Cerebellar nuclear complex (tissue), 1 donor: ENCODE results near the gene TSPAN2.
"Not testable (repeated sequence)": the region's sequence is repeated elsewhere in the genome, so short reads cannot be mapped to it uniquely, and the experiment has no call there.

Experiments used
- DNase-seq, 2 experiments: peaks; one replicate each; lab custom pipeline; 2025; lab: John Stamatoyannopoulos, UW

The TSPAN2 gene

DNA sequence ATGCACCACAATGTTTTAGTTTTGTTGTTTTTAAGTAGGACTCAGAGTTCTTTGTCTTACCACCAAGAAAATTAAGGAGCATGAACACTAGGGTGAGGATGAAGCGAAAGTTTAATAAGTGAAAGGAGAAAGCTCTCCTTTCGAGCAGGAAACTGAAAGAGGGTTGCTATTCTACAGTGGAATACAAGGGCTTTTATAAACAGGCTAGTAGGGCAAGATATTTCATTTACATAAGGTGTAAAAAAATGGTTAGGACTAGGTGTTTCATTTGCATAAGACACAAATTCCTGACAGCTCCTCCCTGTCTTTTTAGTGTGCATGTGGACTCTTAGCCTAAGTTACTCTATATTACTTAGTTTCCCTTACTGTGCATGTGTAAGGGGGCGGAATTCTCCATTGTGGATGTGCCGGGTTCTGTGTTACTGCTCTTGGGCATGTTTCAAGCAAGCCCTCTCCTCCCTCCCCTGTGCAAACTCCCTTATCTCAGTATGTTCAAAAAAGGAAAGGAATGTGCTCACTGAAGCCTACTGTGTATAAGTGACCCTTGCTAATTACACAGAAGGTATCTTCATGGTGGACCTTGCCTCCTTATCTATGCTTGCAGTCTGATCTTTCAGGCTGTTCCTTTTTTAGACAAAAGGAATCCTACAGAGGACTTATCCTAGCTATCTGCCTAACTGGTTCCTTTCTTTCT, 52.3 kb downstream of the TSPAN2 start:
- DNase-seq, result no peak

DNA sequence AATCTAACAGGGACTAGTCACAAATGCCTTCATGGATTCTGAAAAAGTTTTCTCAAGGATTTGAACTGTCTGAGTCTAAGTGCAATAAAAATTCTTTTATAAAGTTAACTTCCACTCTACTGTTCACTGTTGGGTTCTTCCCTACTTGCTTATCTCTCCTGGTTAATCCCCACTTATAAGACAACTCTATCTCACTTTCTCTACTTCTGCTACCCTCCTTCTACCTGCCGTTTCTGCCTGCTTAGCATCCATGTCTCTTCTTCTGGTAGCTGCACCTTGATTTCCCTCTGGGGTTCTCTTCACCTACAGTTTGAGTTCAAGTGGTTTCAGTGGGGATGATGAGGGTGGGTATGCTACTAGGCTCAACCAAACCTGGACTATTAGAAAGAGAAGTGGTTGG, 53.7 kb downstream of the TSPAN2 start:
- DNase-seq, result no peak

DNA sequence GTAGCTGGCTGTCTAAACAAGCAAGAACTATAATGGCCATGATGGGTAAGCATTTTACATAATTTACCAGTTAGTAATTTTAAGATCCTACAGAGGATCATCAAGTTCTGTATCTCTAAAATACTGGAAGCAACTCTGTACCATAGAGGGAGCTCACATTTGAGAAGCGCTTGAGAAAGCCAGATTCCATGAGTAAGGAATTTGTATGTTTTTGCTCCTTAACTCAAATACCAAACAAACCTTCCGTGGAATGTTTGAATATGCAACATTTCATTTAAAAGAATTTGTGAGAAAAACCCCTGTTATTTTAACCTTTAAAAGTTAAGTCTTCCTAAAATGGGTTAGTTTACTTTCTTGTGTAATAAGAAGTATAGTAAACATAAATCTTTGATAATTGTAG, 57.7 kb downstream of the TSPAN2 start:
- no peak for DNase-seq

DNA sequence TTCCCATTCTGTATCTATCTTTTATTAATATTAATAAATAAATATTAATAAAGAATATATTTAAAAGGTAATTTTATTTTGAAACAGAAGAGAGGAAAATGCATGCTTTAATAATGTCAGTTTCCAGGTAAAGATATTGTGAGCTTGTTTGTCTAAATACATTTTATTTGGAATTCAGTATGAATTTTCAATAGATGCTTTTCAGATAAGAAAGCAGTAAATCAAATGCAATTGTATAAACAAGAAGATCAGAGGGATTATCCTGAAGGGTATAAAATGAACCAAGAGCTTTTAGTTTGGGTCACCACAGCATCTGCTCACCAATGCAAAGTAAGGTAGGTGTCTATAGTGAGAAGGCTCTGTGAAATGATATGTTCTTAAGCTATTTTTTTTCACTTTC, 59.8 kb downstream of the TSPAN2 start, which contains the start of gene TSHB:
Gene TSHB (plus strand): TSS at position 301 of the 400 bp plus-strand sequence. CDS start 3,537 bp downstream, outside the sequence.
- no peak for DNase-seq

- no peak for DNase-seq
Observed at GRCh38 chr1:115023593-115023992, 65.7 kb downstream of the TSPAN2 start.

DNA sequence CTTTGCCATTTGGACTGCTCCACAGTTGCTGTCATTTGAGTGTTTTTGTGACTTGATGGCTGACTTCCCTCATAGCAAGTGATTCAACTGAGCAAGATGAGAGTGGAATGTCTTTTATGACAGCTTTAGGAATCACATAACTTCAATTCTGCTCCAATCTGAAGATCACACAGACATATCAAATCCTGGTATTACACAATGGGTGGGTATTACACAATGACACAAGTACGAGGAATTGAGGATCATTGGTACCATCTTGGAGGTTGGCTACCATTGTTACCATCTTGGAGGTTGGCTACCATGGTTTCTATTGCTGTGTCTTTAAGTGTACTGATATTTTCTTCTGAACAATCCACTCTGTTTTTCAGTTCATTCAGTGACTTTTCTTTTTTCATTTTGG, 68.2 kb downstream of the TSPAN2 start:
- no peak for DNase-seq

GRCh38 chr1:115019549-115019948, 69.8 kb downstream of the TSPAN2 start:
- not testable (repeated sequence) for DNase-seq

DNA sequence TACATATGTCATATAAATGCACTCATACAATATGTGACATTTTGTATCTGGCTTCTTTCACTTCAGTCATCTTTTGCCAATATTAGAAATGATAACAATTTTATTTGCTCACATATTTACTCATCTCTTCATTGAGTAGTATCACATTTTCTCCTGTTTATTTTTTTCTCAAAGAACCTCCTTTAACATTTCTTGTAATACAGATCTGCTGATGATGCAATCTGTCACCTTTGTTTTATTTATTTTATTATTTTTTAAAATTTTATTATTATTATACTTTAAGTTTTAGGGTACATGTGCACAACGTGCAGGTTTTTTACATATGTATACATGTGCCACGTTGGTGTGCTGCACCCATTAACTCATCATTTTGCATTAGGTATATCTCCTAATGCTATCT, 75.5 kb downstream of the TSPAN2 start:
- no peak for DNase-seq

GRCh38 chr1:115012434-115012833, 76.9 kb downstream of the TSPAN2 start:
- DNase-seq, result no peak

- no peak for DNase-seq
Observed at GRCh38 chr1:115012006-115012405, 77.3 kb downstream of the TSPAN2 start.

DNA sequence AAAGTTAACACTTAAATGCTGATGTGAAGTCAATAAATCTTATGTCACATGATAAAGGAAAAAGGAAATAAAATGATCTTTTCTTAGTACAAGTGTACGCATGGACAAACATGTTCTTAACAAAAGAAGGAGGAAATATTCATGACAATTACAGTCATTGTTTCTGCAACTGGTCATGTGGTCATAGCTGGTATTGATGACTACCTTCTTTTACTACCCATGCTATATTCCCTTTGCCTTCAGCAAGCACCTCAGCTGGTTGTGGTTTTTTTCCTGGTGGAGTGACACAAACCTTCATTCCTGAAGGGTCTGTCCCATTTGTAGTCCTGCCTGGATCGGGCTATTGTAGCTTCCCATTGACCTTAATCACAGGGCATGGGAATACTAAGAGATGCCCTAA, 83.1 kb downstream of the TSPAN2 start:
- no peak for DNase-seq
